Sciatic nerve (tissue), 2 donors: Measurements from ENCODE around the gene PGLYRP3. TPM values are rescaled to one million over a fixed set of nuclear protein-coding genes. Genes with fewer than 3 reads are reported as not detected.
"Not testable (repeated sequence)": the region's sequence is repeated elsewhere in the genome, so short reads cannot be mapped to it uniquely, and the experiment has no call there.

Experiments used
- ATAC-seq: fragments of 200-7000 bp; cut with Tn5 transposase; one replicate; pipeline ENCODE4 v1.9.1; 2020; ENCODE audit warnings: mild to moderate bottlenecking, moderate library complexity
- DNase-seq: peaks from one replicate; pipeline ENCODE4 v3.0.0-alpha.2; 2020; ENCODE audit warnings: low spot score
- intact Hi-C: fragments of 100-400 bp; cut with DNase I; formaldehyde crosslinking; loops from one replicate; pipeline ENCODE4 v1.14.2; 2022
- total RNA-seq: library from RNA; stranded (reverse); fragmentation: NEBNext Ultra II Directional; extraction: Animal tissue kit (Norgen Biotek cat#: 25700); gene quantifications from one replicate; pipeline ENCODE4 v1.2.1, GENCODE V29; 2021
- donor health status: DM: no; HTN: no; CAD: no.
- donor health status: DM: no; HTN: no; CAD: no.

PGLYRP3 gene
- total RNA-seq, 1 donor from 2014 or later, result not detected

DNA sequence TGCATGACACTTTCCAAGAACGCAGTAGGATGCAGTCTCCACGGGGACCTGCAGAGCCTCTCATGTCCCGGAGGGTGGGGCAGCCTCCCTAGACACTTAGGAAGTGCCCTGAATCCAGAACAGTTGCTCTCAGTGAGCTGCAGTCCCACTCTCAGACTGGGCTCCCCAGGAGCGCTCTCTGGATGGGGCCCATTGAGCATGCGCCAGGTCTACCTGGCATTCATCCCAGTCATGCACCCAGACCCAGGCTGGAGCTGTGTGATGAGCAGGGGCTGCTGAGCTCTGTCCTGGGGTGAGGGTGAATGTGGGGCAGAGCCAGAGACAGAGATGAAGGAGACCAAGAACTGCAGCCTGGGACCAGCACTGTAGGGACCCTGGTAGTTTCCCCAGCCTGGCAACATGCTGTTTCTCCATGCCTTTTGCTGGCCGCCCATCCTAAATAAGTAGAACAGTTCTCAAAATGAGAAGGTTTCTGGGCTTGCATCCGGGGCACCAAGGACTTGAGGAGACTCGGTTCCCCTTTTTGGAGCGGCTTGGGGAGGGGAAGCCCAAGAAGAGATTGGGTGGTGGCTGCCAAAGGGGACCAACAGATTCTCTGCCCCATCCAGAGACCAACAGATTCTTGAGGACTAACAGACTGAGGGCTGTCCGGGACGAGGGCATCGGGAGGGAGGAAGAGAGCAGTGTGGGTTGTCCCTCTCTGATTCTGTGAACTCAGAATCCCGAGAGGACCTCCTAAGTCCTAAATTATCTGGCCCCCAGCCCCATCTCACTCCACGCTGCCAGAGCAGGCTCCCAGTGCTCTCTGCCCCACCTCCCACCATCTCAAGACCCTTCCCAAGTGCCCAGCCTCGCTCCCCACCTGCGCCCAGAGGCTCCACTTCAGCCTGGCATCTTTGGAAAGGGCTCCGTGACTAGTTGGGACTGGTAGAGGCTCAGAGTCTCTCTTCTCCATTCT, 36.9 kb upstream of the PGLYRP3 start:
- ATAC-seq, result no peak
- intact Hi-C loops, result loop anchor here (5.0 kb wide), 1 partner anchor 143 kb away; no protein-coding TSS in a partner anchor
- no peak for DNase-seq

DNA sequence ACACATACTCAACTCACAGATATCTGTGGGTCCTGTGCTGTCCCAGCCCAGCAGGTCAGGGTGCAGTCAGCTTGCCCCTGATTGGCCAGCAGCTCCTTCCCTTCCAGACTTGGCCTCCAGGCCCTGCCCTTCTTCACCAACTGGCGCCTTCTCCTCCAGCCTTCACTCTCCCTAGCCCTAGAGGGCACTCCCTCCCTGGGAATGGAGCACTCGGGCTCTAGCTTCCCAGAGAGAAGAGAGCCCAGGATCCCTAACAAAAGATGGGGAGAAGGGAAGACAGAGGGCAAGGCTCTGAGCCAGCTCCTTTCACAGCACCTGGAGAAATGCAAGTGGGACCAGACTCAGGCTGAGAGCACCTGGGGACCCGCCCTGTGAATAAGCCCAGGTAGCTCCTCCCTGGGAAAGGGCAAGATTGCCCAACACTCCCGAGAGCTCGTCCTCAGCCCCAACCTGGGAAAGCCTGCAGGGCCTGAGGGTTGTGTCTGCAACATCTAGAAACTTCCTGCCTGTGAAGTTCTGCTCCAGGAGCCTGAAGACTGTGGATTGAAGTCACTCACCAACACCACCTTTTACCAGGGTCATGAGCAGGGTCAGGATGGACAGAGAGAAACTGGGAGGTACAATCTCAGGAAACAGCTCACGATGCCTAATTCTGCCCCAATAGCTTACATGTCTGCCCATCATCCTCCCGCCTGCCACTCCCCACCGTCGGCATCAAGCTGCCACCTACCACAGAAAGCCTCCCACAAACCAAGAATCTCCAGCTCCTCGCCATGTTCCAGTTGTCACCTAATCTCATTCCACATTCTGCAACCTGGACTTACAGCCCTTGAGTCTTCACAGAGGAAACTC, 36.0 kb upstream of the PGLYRP3 start, which contains the start of gene PGLYRP4:
Gene PGLYRP4, minus strand, starts transcription at position 331 of the 852 bp plus-strand sequence. CDS start 909 bp downstream, outside the sequence.
- ATAC-seq (no peak), DNase-seq (no peak)
- intact Hi-C loops, result no loop called here

DNA sequence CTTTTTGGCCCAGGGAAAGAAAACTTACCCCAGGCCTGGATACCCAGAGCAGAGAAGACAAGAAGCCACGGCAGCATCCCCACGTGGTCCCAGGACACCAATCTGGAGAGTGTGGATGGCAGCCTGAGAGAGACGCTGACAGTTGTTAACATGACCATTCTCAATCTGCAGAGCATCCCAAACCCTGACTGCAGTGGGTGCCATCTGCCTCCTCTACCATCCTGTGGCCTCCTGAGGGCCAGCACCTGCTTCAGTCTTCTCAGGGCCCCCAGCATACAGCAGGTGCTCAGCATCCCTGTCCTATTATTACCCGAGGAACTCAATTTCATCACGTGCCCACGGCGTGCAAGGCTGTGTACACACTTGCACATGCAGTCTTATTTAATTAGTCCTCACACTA, 35.1 kb upstream of the PGLYRP3 start:
- intact Hi-C loops, result no loop called here
- DNase-seq, result no peak
- no peak for ATAC-seq

DNA sequence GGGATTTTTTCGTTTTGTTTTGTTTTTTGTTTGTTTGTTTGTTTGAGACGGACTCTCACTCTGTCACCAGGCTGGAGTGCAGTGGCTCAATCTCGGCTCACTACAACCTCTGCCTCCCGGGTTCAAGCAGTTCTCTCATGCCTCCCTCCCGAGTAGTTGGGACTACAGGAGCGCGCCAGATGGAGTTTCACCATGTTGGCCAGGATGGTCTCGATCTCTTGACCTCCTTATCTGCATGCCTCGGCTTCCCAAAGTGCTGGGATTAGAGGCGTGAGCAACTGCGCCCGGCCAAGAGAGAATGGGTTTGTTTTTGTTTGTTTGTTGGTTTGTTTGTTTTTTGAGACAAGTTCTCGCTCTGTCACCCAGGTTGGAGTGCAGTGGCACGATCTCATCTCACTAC, 34.3 kb upstream of the PGLYRP3 start:
- intact Hi-C loops, ATAC-seq, DNase-seq: not testable (repeated sequence)

DNA sequence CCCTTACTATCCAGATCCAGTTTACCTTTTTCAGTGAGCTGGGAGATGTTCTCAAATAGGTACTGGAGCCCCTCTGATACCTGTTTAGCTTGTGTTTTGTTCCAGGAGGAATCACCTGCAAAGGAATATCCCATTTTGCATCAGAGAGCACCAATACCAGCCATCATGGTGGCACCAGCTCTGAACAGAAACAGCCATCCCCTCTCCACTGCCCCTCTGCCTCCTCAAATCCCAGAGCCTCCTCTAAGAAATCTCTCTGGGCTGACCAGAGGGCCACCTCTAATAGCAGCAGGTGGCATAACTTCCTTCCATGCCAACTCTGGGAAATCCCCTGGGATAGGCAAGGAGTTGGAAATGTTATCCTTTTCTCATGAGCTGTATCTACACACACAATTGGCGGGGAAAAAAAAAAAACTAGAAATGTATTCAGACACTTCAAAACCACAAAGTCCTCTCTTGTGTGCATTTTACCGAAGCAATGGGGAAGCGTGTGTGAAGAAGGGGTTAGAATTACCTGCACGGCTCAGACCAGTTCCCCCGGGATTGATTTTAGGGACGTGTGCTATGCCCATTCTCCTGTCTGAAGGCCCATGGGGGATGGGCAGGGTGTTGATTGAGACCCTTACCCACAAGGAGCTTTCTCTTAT, 33.4 kb upstream of the PGLYRP3 start:
- intact Hi-C loops, result no loop called here
- ATAC-seq, result no peak
- DNase-seq, result no peak

DNA sequence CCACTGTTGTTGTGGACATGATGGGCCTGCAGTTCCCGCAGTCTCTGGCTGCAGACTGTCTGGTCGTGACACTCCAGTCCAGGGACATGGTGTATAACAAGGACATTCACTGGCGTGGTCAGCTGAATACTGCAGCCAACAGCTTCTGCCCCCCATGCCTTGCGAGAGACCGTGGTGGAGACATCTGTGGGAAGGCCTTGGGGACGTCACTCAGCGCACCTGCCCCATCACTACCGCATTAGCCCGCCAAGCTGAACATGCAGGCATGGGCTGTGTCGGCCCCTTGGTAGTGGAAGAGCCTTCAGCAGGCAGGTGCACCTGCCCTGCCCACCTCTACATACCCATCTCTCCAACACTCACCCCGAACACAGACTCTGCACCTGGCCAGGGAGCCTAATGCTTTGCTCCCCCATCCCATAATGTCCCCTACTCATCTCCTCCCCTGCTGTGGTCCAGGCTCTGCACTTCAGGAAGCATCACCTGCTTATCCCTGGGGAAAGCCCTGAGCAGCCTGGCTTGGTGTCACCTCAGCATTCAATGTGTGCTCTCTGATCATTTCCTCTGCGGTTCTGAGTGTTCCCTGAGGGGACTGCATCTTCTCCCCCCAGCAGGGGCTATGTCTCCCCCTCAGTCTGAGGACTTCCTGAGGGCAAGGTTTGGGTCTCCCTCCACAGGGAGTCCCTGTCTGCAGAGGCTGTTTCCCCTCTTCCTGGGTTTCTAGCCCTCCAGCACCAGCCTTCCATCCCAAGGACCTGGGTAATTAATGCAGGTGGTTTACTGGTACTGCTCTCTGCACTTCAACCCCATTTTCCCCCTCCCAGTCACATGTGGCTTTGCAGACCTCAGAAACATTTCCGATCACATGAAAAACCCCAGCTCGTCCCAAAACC, 32.7 kb upstream of the PGLYRP3 start:
- DNase-seq, result no peak

DNA sequence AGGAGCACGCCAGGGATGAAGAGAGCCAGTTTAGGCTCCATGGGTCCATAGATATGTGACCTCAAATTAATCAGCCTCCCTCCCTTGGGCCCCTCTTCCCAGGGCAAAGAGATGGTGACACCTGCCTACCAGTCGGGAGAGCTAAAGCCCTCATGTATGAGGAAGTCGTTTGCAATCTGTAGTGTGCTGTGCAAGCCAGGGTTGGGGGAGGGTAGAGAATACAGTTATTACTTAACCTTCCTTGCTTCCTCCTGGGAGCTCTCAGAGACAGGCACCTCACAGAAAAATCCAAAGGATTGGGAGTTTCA, 31.9 kb upstream of the PGLYRP3 start:
- no peak for ATAC-seq
- no peak for DNase-seq
- intact Hi-C loops, result no loop called here

More for the DNA sequence above, 32.7 kb upstream of the PGLYRP3 start:
- intact Hi-C loops, result no loop called here
- ATAC-seq, result no peak

DNA sequence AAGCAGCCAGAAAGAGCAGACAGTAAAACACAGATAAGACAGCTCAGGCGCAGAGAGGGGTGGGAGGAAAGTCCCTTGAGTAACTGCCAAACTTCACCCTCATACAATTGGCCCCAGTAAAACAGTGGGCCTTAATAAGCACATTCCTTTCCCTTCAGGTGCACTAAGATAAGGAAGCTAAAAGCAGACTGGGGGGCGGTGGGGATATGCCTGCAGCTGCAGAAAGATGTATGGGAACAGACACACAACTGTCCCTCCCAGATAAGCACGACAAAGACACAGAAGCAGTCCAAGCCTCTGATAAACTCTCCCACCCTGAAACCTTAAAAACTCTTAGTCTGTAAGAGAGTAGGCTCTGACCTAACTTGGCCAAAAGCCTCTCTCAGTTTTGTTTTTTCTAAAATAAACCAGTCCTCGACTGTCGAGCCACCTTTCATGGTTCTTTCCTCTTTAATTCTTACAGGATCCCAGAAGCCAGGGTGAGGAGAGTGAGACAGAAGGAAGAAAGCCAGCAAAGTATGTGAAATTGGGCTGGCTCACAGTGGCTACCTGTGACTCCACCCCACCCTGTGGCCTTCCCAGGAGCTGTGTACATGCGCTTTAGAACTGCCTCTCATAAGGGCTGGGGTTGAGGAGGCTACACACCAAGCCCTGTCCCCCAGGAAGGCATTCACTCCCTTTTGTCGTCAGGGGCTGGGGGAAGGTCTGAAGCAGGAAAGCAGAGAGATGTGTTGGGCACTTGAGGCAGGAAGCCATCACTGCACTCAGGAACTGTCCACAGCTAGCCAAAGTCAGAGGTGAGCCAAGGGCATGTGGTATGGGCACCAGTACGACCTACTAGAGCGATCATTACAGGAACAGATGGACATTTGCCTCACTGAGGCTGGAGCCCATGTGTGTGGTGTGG, 31.3 kb upstream of the PGLYRP3 start:
- no peak for DNase-seq
- intact Hi-C loops, result no loop called here
- no peak for ATAC-seq

DNA sequence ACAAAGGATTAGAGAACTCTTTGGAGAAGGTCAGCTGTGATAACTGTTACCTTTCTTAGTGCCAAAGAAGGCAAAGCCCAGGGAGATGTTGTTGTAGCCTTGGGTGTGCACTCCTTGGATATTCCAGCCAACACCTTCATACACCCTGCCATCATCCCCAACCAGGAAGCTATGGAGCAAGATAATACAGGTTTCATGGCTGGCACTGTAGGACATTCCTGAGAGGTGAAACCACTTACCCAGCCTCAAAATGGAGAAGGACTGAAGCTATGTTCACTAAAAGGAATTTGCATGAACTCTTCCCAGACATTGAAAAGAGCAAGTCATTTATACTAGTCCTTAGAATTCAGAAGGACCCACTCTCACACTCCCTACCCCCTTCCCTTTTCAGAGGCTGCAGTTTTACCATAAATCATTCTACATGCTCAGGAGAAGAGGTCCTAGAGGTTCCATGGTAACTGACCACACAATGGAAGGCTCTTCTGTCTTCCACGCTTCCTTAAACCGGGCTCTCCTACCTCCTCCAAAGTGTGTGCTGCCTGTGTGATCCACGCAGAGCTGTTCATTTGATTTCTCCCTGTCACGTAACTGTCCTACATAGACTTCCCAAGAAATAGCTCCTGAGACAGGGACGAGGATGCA, 30.4 kb upstream of the PGLYRP3 start:
- ATAC-seq (no peak), DNase-seq (no peak)
- intact Hi-C loops, result no loop called here

DNA sequence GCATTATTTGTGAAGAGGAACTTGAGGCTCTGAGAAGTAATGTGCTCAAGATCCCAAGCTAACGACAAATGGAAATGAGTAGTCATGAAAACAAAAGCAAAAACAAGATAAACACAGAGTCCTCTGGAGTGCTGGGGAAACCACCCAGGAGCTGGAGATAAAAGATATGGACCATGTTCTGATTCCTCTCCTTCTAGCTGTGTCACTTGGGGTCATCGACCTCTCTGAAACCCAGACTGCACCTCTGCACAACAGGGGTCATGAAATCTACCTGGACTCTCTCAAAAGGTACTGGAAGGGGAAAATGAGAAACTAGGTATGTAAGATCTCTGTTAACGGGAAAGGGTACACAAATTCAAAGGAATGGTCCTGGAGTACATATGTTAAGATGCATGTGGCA, 29.4 kb upstream of the PGLYRP3 start:
- DNase-seq (no peak), ATAC-seq (no peak)
- intact Hi-C loops, result no loop called here

DNA sequence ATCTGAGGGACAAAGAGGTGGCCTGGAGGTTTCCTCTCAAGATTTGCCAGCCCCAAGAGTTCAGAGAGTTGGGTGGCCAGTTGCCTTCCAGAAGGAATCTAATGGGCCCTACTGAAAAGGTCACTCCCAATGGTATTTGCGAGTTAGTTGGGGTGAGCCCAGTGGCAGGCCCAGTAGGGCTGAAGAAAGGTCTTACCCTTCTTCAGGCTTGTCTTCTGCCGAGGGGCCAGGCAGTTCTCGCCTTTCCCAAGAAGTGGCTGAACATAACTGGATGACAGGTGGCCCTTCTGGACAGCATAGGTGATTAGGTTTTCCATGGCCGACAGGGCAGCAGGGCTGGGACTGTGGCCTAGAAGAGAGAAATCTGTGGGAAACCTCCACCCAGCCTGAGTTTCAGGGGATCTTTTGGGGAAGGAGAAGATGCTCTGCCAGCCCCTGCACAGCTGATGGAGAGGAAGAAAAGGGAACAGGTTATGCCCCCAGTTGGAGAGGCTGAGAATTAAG, 28.7 kb upstream of the PGLYRP3 start:
- ATAC-seq (no peak), DNase-seq (no peak)
- intact Hi-C loops, result no loop called here

DNA sequence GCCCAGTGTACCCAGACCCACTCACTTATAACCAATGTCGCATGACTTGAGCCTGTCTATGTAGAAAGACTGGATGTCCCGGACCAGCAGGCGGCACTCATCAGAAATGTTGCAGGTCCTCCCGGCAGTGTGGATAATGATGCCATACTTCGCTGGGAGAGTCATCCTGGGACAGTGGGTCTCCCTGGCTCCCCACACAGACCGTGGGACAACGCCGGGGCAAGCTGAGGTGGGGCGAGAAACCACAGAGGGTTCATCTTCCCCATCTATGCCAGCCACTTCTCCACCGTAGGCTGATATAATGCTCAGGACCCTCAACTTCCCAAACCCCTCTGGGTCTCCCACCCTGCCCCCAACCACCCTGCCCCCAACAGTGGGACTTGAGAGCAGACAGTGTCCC, 27.6 kb upstream of the PGLYRP3 start:
- no peak for ATAC-seq
- intact Hi-C loops, result no loop called here
- no peak for DNase-seq

DNA sequence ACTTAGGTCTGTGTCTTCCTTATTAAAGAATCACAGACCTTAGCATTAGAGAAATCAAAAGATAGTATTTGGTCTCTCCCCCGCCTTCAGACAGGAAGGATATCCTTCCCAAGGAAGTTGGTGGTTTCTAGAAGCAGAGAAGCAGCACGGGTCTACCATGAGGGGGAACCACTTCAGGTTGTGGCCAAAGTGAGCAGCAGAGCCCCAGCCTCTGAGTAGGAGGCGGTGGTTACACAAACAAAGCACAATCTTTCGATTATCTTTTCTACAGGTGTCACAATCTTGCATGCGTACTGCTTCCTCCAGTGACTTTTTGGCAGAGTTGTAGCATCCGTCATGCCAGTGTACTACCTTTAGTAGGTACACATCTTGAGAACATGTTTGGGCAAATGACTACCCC, 27.1 kb upstream of the PGLYRP3 start:
- no peak for ATAC-seq
- DNase-seq, result no peak
- intact Hi-C loops, result no loop called here

DNA sequence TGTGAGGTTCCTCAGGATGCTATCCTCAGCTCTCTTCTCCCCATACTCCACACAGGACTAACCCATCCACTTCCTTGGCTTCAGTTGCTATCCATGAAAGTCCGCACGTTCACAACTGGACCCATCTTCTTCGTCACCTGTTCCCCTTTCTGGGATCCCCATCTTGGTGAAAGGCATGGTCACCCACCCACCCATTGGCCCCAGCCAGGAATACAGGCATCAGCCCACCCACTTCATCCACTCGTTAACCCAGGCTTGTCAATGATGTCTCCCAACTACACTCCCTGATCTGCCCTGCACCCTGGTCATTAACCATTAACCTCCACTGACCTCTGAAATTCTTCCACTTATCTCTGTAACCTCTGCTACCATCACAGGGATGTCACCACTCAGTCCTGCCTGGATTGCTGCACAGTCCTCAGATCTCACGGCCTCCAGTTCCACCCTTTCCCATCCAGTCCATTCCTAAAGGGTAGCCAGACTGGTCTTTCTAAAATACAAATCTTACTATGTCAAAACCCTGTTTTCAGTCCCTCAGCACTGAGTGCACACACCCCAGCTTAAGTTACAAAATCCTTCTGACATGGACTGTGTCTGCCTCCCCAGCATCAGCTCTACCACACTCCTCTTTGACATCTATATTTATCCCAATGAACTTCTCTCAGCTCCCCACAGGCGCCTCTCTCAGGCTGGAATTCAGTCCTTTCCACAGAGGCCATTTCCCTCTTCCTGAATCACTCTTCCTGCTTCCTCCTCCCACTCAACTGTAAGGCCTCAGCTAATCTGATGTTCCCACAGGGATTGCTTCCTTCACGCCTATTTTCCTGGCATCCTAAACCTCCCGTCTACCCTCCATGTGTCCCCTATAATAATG, 25.5 kb upstream of the PGLYRP3 start:
- ATAC-seq (no peak), DNase-seq (no peak)
- intact Hi-C loops, result no loop called here

DNA sequence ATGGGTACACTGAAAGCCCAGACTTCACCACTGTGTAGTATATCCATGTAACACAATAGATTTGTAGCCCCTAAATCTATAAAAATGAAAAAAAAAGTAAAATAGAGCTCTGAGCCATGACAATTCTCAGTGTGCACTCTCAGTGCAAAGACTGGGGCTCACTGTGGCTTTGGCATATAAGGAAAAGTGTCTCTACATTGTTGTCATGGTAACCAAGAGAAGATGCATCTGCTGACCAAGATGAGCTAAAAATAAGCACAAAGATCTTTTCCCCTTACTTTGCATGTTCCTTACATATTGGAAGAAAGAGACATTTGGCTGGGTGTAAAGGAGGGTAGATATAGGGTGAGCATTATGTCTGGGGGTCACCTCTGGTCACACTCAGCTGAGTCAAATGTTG, 23.9 kb upstream of the PGLYRP3 start:
- no peak for DNase-seq
- intact Hi-C loops, result no loop called here
- ATAC-seq, result no peak

DNA sequence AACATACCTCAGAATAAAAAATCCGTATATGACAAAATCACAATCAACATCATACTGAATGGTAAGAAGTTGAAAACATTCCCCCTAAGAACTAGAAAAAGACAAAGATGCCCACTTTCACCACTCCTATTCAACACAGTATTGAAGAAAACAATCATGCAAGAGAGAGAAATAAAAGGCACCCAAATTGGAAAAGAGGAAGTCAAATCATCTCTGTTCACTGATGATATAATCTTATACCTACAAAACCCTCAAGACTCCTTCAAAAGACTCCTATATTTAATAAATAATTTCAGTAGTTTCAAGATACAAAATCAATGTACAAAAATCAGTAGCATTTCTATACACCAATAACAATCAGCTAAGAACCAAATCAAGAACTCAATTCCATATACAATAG, 21.1 kb upstream of the PGLYRP3 start:
- ATAC-seq (no peak), DNase-seq (no peak)
- intact Hi-C loops, result no loop called here
